ENCODE measurements around the gene TRIM24. TPM values are rescaled to one million over a fixed set of nuclear protein-coding genes. Genes with fewer than 3 reads are reported as not detected.

The TRIM24 gene
- total RNA-seq, 6 donors from 2014 or later = 11.5 to 30.6 (median 23.7) TPM

GRCh38 chr7:138608275-138608674 lies 148.2 kb downstream of the TRIM24 start:
- Histone ChIP-seq H3K4me1 (no peaks in the 10 kb centered on the region), H3K9me3 (no peaks in the 10 kb centered on the region), H3K27ac (no peak overlapping the region), H3K36me3 (no peaks in the 10 kb centered on the region), H3K4me3 (no peak overlapping the region), H3K27me3 (no peaks in the 10 kb centered on the region)
- WGBS, 2 donors = 45 to 54% methylated on average over 12 of the region's 12 CpGs
- TF ChIP-seq EP300 (IDR thresholded peaks at IDR 0.05) = no peak
- no peak for TF ChIP-seq CTCF (IDR thresholded peaks at IDR 0.05)
- no peak for TF ChIP-seq POLR2A (IDR thresholded peaks at IDR 0.05)
- TF ChIP-seq POLR2AphosphoS5 (IDR thresholded peaks at IDR 0.05) = no peak
- ATAC-seq (ENCODE audit: low FRiP score in 2 of 2) = no peak
- no peak for DNase-seq

DNA sequence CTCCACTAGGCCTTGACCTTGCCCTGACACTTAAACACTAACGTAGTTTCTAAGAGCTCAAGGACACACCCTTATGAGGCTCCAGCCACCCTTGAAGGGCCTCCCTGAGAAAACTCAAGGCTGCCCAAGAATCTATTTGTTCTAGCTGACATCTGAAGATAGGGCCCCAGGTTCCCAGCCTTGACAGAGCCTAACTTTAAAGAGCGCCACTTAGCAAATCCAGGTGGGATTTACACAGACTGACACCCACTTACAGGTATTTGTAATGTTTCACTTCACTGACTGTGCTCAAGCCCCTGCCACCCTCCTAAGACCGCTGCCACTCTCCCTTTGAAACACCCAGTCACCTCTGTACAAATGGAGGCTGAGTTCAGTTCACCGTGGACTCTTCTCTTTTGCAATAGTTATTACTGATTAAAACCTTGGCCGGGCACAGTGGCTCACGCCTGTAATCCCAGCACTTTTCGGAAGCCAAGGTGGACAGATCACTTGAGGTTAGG lies 150.7 kb downstream of the TRIM24 start:
- DNase-seq = peak in 1 of 2 donors; percentile 67

GRCh38 chr7:138613630-138614029 lies 153.6 kb downstream of the TRIM24 start:
- no peak for ATAC-seq (ENCODE audit: low FRiP score in 2 of 2)
- whole genome bisulfite sequencing, 2 donors = 91 to 96% methylated on average over 2 of the region's 2 CpGs
- Histone ChIP-seq H3K27ac (no peak overlapping the region), H3K4me3 (no peak overlapping the region), H3K36me3 (no peaks in the 10 kb centered on the region), H3K27me3 (no peaks in the 10 kb centered on the region), H3K4me1 (no peaks in the 10 kb centered on the region), H3K9me3 (no peaks in the 10 kb centered on the region)
- DNase-seq = no peak
- TF ChIP-seq CTCF (IDR thresholded peaks at IDR 0.05) = no peak
- no peak for TF ChIP-seq POLR2A (IDR thresholded peaks at IDR 0.05)
- TF ChIP-seq EP300 (IDR thresholded peaks at IDR 0.05) = no peak
- no peak for TF ChIP-seq POLR2AphosphoS5 (IDR thresholded peaks at IDR 0.05)

More for the DNA sequence above, 150.7 kb downstream of the TRIM24 start:
- Histone ChIP-seq H3K27me3 (no peaks in the 10 kb centered on the region), H3K4me1 (no peaks in the 10 kb centered on the region), H3K4me3 (no peak overlapping the region), H3K36me3 (no peaks in the 10 kb centered on the region), H3K9me3 (no peaks in the 10 kb centered on the region), H3K27ac (no peak overlapping the region)
- TF ChIP-seq EP300 (IDR thresholded peaks at IDR 0.05) = no peak
- TF ChIP-seq POLR2A (IDR thresholded peaks at IDR 0.05) = no peak
- TF ChIP-seq CTCF (IDR thresholded peaks at IDR 0.05) = no peak
- no peak for TF ChIP-seq POLR2AphosphoS5 (IDR thresholded peaks at IDR 0.05)
- ATAC-seq (ENCODE audit: low FRiP score in 2 of 2) = peak; percentile 44 to 90
- 53 to 72% methylated on average over 7 of the region's 7 CpGs for WGBS, 2 donors

DNA sequence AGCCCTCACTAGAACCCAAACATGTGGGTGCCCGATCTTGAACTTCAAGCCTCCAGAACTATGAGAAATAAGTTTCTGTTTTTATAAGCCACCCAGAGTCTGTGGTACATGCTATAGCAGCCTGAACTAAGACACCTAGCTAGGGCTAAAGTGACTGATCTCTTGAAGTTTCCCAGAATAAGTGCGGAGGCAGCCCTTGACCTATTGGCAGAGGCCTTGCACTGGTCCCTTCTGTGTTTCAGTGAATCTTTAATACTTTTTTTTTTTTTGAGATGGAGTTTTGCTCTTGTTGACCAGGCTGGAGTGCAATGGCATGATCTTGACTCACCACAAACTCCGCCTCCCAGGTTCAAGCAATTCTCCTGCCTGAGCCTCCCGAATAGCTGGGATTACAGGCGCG lies 156.0 kb downstream of the TRIM24 start:
- Histone ChIP-seq H3K9me3 (no peaks in the 10 kb centered on the region), H3K27me3 (no peaks in the 10 kb centered on the region), H3K27ac (no peak overlapping the region), H3K4me3 (no peak overlapping the region), H3K36me3 (no peaks in the 10 kb centered on the region), H3K4me1 (no peaks in the 10 kb centered on the region)
- peak in 1 of 2 donors; percentile 61 for ATAC-seq (ENCODE audit: low FRiP score in 2 of 2)
- DNase-seq = peak in 1 of 2 donors; percentile 56
- TF ChIP-seq POLR2AphosphoS5 (IDR thresholded peaks at IDR 0.05) (no peak), EP300 (IDR thresholded peaks at IDR 0.05) (no peak), CTCF (IDR thresholded peaks at IDR 0.05) (no peak), POLR2A (IDR thresholded peaks at IDR 0.05) (no peak)
- WGBS, 2 donors = 87 to 91% methylated on average over 6 of the region's 6 CpGs

GRCh38 chr7:138618506-138618905 lies 158.4 kb downstream of the TRIM24 start:
- WGBS, 2 donors = 90 to 92% methylated on average over 10 of the region's 10 CpGs
- TF ChIP-seq POLR2AphosphoS5 (IDR thresholded peaks at IDR 0.05) = no peak
- no peak for TF ChIP-seq EP300 (IDR thresholded peaks at IDR 0.05)
- TF ChIP-seq CTCF (IDR thresholded peaks at IDR 0.05) = no peak
- no peak for TF ChIP-seq POLR2A (IDR thresholded peaks at IDR 0.05)
- ATAC-seq (ENCODE audit: low FRiP score in 2 of 2) (no peak), DNase-seq (no peak)
- Histone ChIP-seq H3K9me3 (no peaks in the 10 kb centered on the region), H3K4me1 (no peaks in the 10 kb centered on the region), H3K36me3 (no peaks in the 10 kb centered on the region), H3K4me3 (no peak overlapping the region), H3K27ac (no peak overlapping the region), H3K27me3 (no peaks in the 10 kb centered on the region)
